OCI-LY7 (cell line): ENCODE results near the gene IVD.

ENCODE experiments used
- EZH2phosphoT487 ChIP-seq: fragments of 200-600 bp; sonication (generic); IDR thresholded peaks from 2 replicates; pipeline ENCODE4 v1.6.1; 2018; ENCODE audit warnings: low read depth, borderline replicate concordance, mild to moderate bottlenecking, mixed run types, antibody characterized with exemption, low read length, moderate library complexity, mixed read lengths
- TF ChIP-seq, protein P1 (sequence below): fragments of 200-600 bp; sonication (generic); conservative IDR thresholded peaks from 2 replicates; pipeline ENCODE4 v1.5.1; 2014; ENCODE audit warnings: mild to moderate bottlenecking, antibody characterized with exemption, low read length, moderate library complexity, mixed read lengths

DNA sequence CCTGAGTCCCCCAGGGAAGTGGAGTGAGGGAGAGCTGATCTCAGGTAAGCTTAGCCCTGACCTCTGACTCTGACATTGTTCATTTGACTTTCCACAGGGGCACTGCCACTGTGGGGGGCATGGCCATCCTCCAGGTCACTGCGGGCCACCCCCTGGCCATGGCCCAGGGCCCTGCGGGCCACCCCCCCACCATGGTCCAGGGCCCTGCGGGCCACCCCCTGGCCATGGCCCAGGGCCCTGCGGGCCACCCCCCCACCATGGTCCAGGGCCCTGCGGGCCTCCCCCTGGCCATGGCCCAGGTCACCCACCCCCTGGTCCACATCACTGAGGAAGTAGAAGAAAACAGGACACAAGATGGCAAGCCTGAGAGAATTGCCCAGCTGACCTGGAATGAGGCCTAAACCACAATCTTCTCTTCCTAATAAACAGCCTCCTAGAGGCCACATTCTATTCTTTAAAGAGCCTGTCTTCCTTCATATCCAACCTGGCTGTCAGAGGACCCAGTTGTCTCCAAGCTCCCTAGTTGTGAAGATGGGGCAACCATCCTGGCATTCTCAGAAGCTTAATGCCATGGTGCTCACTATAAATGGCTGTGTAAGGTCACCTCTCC is 49.5 kb upstream of the IVD start:
- TF ChIP-seq, protein P1, sequence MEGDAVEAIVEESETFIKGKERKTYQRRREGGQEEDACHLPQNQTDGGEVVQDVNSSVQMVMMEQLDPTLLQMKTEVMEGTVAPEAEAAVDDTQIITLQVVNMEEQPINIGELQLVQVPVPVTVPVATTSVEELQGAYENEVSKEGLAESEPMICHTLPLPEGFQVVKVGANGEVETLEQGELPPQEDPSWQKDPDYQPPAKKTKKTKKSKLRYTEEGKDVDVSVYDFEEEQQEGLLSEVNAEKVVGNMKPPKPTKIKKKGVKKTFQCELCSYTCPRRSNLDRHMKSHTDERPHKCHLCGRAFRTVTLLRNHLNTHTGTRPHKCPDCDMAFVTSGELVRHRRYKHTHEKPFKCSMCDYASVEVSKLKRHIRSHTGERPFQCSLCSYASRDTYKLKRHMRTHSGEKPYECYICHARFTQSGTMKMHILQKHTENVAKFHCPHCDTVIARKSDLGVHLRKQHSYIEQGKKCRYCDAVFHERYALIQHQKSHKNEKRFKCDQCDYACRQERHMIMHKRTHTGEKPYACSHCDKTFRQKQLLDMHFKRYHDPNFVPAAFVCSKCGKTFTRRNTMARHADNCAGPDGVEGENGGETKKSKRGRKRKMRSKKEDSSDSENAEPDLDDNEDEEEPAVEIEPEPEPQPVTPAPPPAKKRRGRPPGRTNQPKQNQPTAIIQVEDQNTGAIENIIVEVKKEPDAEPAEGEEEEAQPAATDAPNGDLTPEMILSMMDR: no peak
- TF ChIP-seq EZH2phosphoT487: no peak
